H9 (cell line): ENCODE data around the gene KCNIP4. TPM values are rescaled to one million over a fixed set of nuclear protein-coding genes. Genes with fewer than 3 reads are reported as not detected.

Experiments used
- DNase-seq: peaks from one replicate; pipeline ENCODE4 v3.0.0-alpha.2; 2017
- H2AFZ ChIP-seq: one replicate; pipeline ENCODE4 v1.6.1; 2013; ENCODE audit warnings: mild to moderate bottlenecking, low read length, control low read depth, moderate library complexity
- H2AK5ac ChIP-seq: 2 replicates; pipeline ENCODE4 v1.6.1; 2013; ENCODE audit warnings: low read length, control low read depth, mixed read lengths; ENCODE audit not compliant: insufficient read length
- H2BK120ac ChIP-seq: one replicate; pipeline ENCODE4 v1.6.1; 2013; ENCODE audit warnings: low read depth, mild to moderate bottlenecking, low read length, control low read depth, inconsistent platforms; ENCODE audit not compliant: poor library complexity, severe bottlenecking
- H2BK12ac ChIP-seq: 2 replicates; pipeline ENCODE4 v1.6.1; 2013; ENCODE audit warnings: low read length, control low read depth, mixed read lengths, low read depth; ENCODE audit not compliant: insufficient read length
- H2BK15ac ChIP-seq: 2 replicates; pipeline ENCODE4 v1.6.1; 2013; ENCODE audit warnings: low read depth, low read length, control low read depth
- H2BK20ac ChIP-seq: one replicate; pipeline ENCODE4 v1.6.1; 2013; ENCODE audit warnings: low read depth, mild to moderate bottlenecking, low read length, control low read depth, inconsistent platforms; ENCODE audit not compliant: poor library complexity, severe bottlenecking
- H2BK5ac ChIP-seq: 2 replicates; pipeline ENCODE4 v1.6.1; 2013; ENCODE audit warnings: low read length, control low read depth, mixed read lengths; ENCODE audit not compliant: insufficient read length
- H3K14ac ChIP-seq: 2 replicates; pipeline ENCODE4 v1.6.1; 2013; ENCODE audit warnings: low read length, control low read depth; ENCODE audit not compliant: insufficient read depth
- H3K18ac ChIP-seq: 2 replicates; pipeline ENCODE4 v1.6.1; 2013; ENCODE audit warnings: low read depth, mild to moderate bottlenecking, mixed read lengths, low read length, control low read depth; ENCODE audit not compliant: insufficient read length
- H3K23ac ChIP-seq: 2 replicates; pipeline ENCODE4 v1.6.1; 2013; ENCODE audit warnings: low read length, control low read depth, mixed read lengths, low read depth; ENCODE audit not compliant: insufficient read length
- H3K23me2 ChIP-seq: 2 replicates; pipeline ENCODE4 v1.6.1; 2013; ENCODE audit warnings: low read depth, mild to moderate bottlenecking, mixed read lengths, low read length, control low read depth; ENCODE audit not compliant: insufficient read length, poor library complexity, severe bottlenecking
- H3K27ac ChIP-seq: 2 replicates; pipeline ENCODE4 v1.5.1; 2013; ENCODE audit warnings: low read length, control low read depth, mixed read lengths, low read depth; ENCODE audit not compliant: insufficient read length
- H3K27me3 ChIP-seq: 2 replicates; pipeline ENCODE4 v1.6.1; 2013; ENCODE audit warnings: low read length, control low read depth, inconsistent platforms; ENCODE audit not compliant: insufficient read depth
- H3K4ac ChIP-seq: 2 replicates; pipeline ENCODE4 v1.6.1; 2013; ENCODE audit warnings: low read depth, mild to moderate bottlenecking, control low read depth, inconsistent platforms, low read length, moderate library complexity
- H3K4me1 ChIP-seq: 2 replicates; pipeline ENCODE4 v1.6.1; 2013; ENCODE audit warnings: low read length, control low read depth, inconsistent platforms; ENCODE audit not compliant: insufficient read depth
- H3K4me2 ChIP-seq: 2 replicates; pipeline ENCODE4 v1.6.1; 2013; ENCODE audit warnings: low read length, control low read depth, mixed read lengths; ENCODE audit not compliant: insufficient read length, insufficient read depth
- H3K56ac ChIP-seq: 2 replicates; pipeline ENCODE4 v1.6.1; 2013; ENCODE audit warnings: low read depth, mild to moderate bottlenecking, mixed read lengths, low read length, control low read depth; ENCODE audit not compliant: insufficient read length
- H3K79me1 ChIP-seq: 2 replicates; pipeline ENCODE4 v1.6.1; 2013; ENCODE audit warnings: low read depth, mild to moderate bottlenecking, moderate library complexity, low read length, control low read depth, inconsistent platforms; ENCODE audit not compliant: insufficient read depth, poor library complexity, severe bottlenecking
- H3K79me2 ChIP-seq: 2 replicates; pipeline ENCODE4 v1.6.1; 2013; ENCODE audit warnings: low read length, control low read depth, inconsistent platforms; ENCODE audit not compliant: insufficient read depth
- H3K9ac ChIP-seq: 2 replicates; pipeline ENCODE4 v1.6.1; 2013; ENCODE audit warnings: low read length, control low read depth, mixed read lengths; ENCODE audit not compliant: insufficient read length; ENCODE audit errors: extremely low read depth
- H3K9me3 ChIP-seq: one replicate; pipeline ENCODE4 v1.6.1; 2013; ENCODE audit warnings: low read depth, low read length, inconsistent platforms; ENCODE audit not compliant: control insufficient read depth
- H3T11ph ChIP-seq: one replicate; pipeline ENCODE4 v1.6.1; 2013; ENCODE audit warnings: mild to moderate bottlenecking, low read length, control low read depth, inconsistent platforms
- H4K20me1 ChIP-seq: one replicate; pipeline ENCODE4 v1.6.1; 2013; ENCODE audit not compliant: control insufficient read depth, insufficient read length, insufficient read depth
- H4K5ac ChIP-seq: 2 replicates; pipeline ENCODE4 v1.6.1; 2013; ENCODE audit warnings: low read depth, mild to moderate bottlenecking, mixed read lengths, low read length, control low read depth; ENCODE audit not compliant: insufficient read length
- H4K8ac ChIP-seq: replicated peaks from 2 replicates; pipeline ENCODE4 v1.6.1; 2013; ENCODE audit warnings: low read length, control low read depth, mixed read lengths, low read depth; ENCODE audit not compliant: insufficient read length
- H4K91ac ChIP-seq: 2 replicates; pipeline ENCODE4 v1.6.1; 2013; ENCODE audit warnings: low read depth, mild to moderate bottlenecking, moderate library complexity, mixed read lengths, low read length, control low read depth; ENCODE audit not compliant: insufficient read length
- H3K27ac Mint-ChIP-seq, 3 experiments: 2 replicates in 2 of 3; 3 replicates in 1 of 3; pipeline ENCODE4 v1.8.0; 2020 to 2021; ENCODE audit warnings: mixed read lengths in 3 of 3, mild to moderate bottlenecking in 1 of 3, moderate library complexity in 1 of 3
- H3K27me3 Mint-ChIP-seq: 2 replicates; pipeline ENCODE4 v1.8.0; 2021; ENCODE audit warnings: low read depth, mild to moderate bottlenecking, moderate library complexity, mixed read lengths
- H3K36me3 Mint-ChIP-seq, 3 experiments: 2 replicates in 2 of 3; 3 replicates in 1 of 3; pipeline ENCODE4 v1.8.0; 2020 to 2021; ENCODE audit warnings: low read depth in 3 of 3, mixed read lengths in 3 of 3; ENCODE audit not compliant: insufficient read depth in 1 of 3
- H3K4me1 Mint-ChIP-seq, 2 experiments: 2 replicates each; pipeline ENCODE4 v1.8.0; 2020; ENCODE audit warnings: mixed read lengths in 2 of 2
- H3K4me3 Mint-ChIP-seq, 2 experiments: 2 replicates in 1 of 2; 3 replicates in 1 of 2; pipeline ENCODE4 v1.8.0; 2020 to 2021; ENCODE audit warnings: mild to moderate bottlenecking in 2 of 2, mixed read lengths in 2 of 2, moderate library complexity in 1 of 2
- H3K9me3 Mint-ChIP-seq, 2 experiments: 2 replicates in 1 of 2; 3 replicates in 1 of 2; pipeline ENCODE4 v1.8.0; 2020; ENCODE audit warnings: mild to moderate bottlenecking in 2 of 2, mixed read lengths in 2 of 2, moderate library complexity in 1 of 2
- CTCF ChIP-seq: fragments of 200-600 bp; sonication (generic); conservative IDR thresholded peaks from 3 replicates; pipeline ENCODE4 v1.8.0; 2021; ENCODE audit warnings: antibody characterized with exemption, mild to moderate bottlenecking
- WGBS: extraction: QIAGEN DNeasy Blood & Tissue Kit; methylation state at CpG from one replicate; pipeline ENCODE4 v1.1.7; 2013; ENCODE audit warnings: missing lambda C conversion rate, low lambda C conversion rate, mixed read lengths; ENCODE audit not compliant: insufficient read length; ENCODE audit errors: extremely low coverage; 5-methylcytosine and 5-hydroxymethylcytosine counted together
- total RNA-seq: library from RNA; stranded (reverse); gene quantifications from 2 replicates; pipeline ENCODE4 v1.2.1, GENCODE V29; 2021

KCNIP4 gene
- total RNA-seq, 1 experiment from 2014 or later = not detected

- Mint-ChIP-seq H3K9me3 (no peaks in the 10 kb centered on the region), H3K27ac (no peak overlapping the region), H3K4me3 (no peak overlapping the region), H3K4me1 (no peaks in the 10 kb centered on the region), H3K36me3 (no peaks in the 10 kb centered on the region), H3K27me3 (no peaks in the 10 kb centered on the region)
- TF ChIP-seq CTCF = 0 out of 3 replicates have a peak, but pooled peaks have one; percentile 17
- Histone ChIP-seq H4K8ac (no peak overlapping the region), H2BK20ac (no peak overlapping the region), H3K79me2 (no peaks in the 10 kb centered on the region), H3K9ac (no peak overlapping the region), H3K23me2 (no peaks in the 10 kb centered on the region), H2AFZ (no peak overlapping the region), H4K20me1 (no peaks in the 10 kb centered on the region), H3T11ph (no peak overlapping the region), H3K23ac (no peak overlapping the region), H3K56ac (no peak overlapping the region), H2BK5ac (no peak overlapping the region), H2BK120ac (no peak overlapping the region), H2AK5ac (no peak overlapping the region), H3K4ac (no peak overlapping the region), H3K14ac (no peak overlapping the region; the same call in 1 of the 2 replicates), H3K27ac (no peak overlapping the region), H4K91ac (no peak overlapping the region), H3K18ac (no peak overlapping the region), H2BK15ac (no peak overlapping the region), H3K79me1 (no peaks in the 10 kb centered on the region), H3K27me3 (no peaks in the 10 kb centered on the region), H2BK12ac (no peak overlapping the region), H3K4me2 (no peak overlapping the region), H4K5ac (no peak overlapping the region), H3K4me1 (no peaks in the 10 kb centered on the region), H3K9me3 (no peaks in the 10 kb centered on the region)
- no CpG with 5 or more reads among the region's 4 CpGs for WGBS
- DNase-seq = peak; percentile 27
These were observed 538.2 kb downstream of the KCNIP4 start for GRCh38 chr4:21410372-21410771.
